Measurements from ENCODE around the gene KLHL35. TPM values are rescaled to one million over a fixed set of nuclear protein-coding genes. Genes with fewer than 3 reads are reported as not detected.

KLHL35 gene
- total and polyA plus RNA-seq, 4 donors = 0.07 to 0.42 (median 0.15) TPM; not detected in 1

DNA sequence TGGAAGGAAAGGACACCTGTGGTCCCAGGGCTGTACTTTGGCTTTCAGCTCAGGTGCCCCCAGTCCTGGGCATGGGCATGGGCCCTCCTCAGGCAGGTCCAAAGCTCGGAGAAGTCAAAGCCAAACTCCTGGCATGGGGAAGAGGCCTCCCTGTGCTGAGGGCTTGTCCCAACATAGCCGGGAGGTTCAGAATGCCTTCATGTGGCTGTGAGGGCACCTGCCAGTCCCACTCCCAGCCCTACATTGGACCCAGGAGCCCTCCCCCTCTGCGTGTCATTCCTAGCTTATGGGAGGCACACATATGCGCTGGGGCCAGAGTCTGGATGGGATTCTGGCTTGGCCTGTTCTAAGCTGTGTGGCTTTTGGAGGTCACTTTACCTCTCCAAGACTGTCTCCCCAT lies 1.0 kb upstream of the KLHL35 start:
- H3K9me3 ChIP-seq (ENCODE audit: control insufficient read depth in 4 of 4, low read length in 3 of 4) = peaks cover 0 to 5% (median 1%) of the 10 kb centered on the region in 4 donors
- DNase-seq (ENCODE audit: low spot score) = no peak
- H3K4me1 ChIP-seq (ENCODE audit: control insufficient read depth in 4 of 4, insufficient read depth in 4 of 4, low read length in 3 of 4) = peaks cover 3 to 15% (median 6%) of the 10 kb centered on the region in 4 donors
- no peaks in the 10 kb centered on the region for H3K36me3 ChIP-seq (ENCODE audit: control insufficient read depth in 4 of 4, insufficient read depth in 3 of 4, low read depth in 1 of 4, low read length in 3 of 4)
- no peak overlapping the region for H3K27ac ChIP-seq (ENCODE audit: low read depth in 1 of 2, low read length in 2 of 2)
- TF ChIP-seq JUND (IDR thresholded peaks at IDR 0.05) = no peak
- TF ChIP-seq, protein P1, sequence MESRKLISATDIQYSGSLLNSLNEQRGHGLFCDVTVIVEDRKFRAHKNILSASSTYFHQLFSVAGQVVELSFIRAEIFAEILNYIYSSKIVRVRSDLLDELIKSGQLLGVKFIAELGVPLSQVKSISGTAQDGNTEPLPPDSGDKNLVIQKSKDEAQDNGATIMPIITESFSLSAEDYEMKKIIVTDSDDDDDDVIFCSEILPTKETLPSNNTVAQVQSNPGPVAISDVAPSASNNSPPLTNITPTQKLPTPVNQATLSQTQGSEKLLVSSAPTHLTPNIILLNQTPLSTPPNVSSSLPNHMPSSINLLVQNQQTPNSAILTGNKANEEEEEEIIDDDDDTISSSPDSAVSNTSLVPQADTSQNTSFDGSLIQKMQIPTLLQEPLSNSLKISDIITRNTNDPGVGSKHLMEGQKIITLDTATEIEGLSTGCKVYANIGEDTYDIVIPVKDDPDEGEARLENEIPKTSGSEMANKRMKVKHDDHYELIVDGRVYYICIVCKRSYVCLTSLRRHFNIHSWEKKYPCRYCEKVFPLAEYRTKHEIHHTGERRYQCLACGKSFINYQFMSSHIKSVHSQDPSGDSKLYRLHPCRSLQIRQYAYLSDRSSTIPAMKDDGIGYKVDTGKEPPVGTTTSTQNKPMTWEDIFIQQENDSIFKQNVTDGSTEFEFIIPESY (IDR thresholded peaks at IDR 0.05) = no peak
- no peak for TF ChIP-seq REST (IDR thresholded peaks at IDR 0.05)
- H3K9ac ChIP-seq (ENCODE audit: low read depth in 1 of 2, low read length in 2 of 2) = no peak overlapping the region
- peaks cover 0 to 9% (median 4%) of the 10 kb centered on the region in 4 donors for H3K27me3 ChIP-seq (ENCODE audit: control insufficient read depth in 4 of 4, insufficient read depth in 4 of 4, low read length in 3 of 4)
- WGBS = 99% methylated on average over 4 of the region's 4 CpGs
- no peak overlapping the region for H3K4me3 ChIP-seq (ENCODE audit: low read depth in 1 of 3, low read length in 3 of 3)

DNA sequence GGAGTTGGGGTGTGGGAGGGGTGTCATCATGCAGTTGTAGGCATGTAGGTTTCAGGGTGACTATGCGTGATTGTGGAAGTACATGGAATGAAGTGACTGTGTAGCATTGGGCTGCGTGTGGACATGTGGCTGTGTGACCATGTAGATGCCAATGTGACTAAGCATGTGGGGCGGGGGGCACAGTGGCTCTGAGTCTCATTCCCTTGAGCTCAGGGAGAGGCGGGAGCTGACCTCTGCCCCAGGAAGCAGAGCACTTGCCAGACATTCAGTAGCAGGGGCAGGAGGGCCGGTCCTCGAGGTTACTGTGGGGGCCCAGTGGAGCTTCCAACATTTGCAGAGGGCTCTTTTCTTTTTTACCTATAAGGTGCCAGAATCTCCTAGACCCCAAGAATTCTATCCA lies 440 bp upstream of the KLHL35 start:
- DNase-seq (ENCODE audit: low spot score) = no peak
- no peak overlapping the region for H3K27ac ChIP-seq (ENCODE audit: low read depth in 1 of 2, low read length in 2 of 2)
- H3K4me1 ChIP-seq (ENCODE audit: control insufficient read depth in 4 of 4, insufficient read depth in 4 of 4, low read length in 3 of 4) = peaks cover 3 to 16% (median 6%) of the 10 kb centered on the region in 4 donors
- H3K9ac ChIP-seq (ENCODE audit: low read depth in 1 of 2, low read length in 2 of 2) = no peak overlapping the region
- 81% methylated on average over 6 of the region's 6 CpGs for WGBS
- peaks cover 0 to 5% (median 1%) of the 10 kb centered on the region in 4 donors for H3K9me3 ChIP-seq (ENCODE audit: control insufficient read depth in 4 of 4, low read length in 3 of 4)
- no peak overlapping the region for H3K4me3 ChIP-seq (ENCODE audit: low read depth in 1 of 3, low read length in 3 of 3)
- TF ChIP-seq FOXA1 (IDR thresholded peaks at IDR 0.05) (no peak), RAD21 (IDR thresholded peaks at IDR 0.05) (no peak), TAF1 (conservative IDR thresholded peaks at IDR 0.05) (no peak), GABPA (IDR thresholded peaks at IDR 0.05 in 1 of 2, conservative IDR thresholded peaks at IDR 0.05 in 1 of 2) (no peak), JUND (IDR thresholded peaks at IDR 0.05) (no peak), HNF4G (IDR thresholded peaks at IDR 0.05) (no peak), YY1 (IDR thresholded peaks at IDR 0.05) (no peak), RXRA (IDR thresholded peaks at IDR 0.05) (no peak), REST (IDR thresholded peaks at IDR 0.05) (no peak), FOXA2 (IDR thresholded peaks at IDR 0.05) (no peak), MAX (IDR thresholded peaks at IDR 0.05) (no peak), SP1 (IDR thresholded peaks at IDR 0.05) (no peak), EGR1 (IDR thresholded peaks at IDR 0.05; ENCODE audit: low read depth in 2 of 2) (no peak)
- TF ChIP-seq, protein P2, sequence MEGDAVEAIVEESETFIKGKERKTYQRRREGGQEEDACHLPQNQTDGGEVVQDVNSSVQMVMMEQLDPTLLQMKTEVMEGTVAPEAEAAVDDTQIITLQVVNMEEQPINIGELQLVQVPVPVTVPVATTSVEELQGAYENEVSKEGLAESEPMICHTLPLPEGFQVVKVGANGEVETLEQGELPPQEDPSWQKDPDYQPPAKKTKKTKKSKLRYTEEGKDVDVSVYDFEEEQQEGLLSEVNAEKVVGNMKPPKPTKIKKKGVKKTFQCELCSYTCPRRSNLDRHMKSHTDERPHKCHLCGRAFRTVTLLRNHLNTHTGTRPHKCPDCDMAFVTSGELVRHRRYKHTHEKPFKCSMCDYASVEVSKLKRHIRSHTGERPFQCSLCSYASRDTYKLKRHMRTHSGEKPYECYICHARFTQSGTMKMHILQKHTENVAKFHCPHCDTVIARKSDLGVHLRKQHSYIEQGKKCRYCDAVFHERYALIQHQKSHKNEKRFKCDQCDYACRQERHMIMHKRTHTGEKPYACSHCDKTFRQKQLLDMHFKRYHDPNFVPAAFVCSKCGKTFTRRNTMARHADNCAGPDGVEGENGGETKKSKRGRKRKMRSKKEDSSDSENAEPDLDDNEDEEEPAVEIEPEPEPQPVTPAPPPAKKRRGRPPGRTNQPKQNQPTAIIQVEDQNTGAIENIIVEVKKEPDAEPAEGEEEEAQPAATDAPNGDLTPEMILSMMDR (IDR thresholded peaks at IDR 0.05; ENCODE audit: low read depth, low read length, missing input control) = no peak
- TF ChIP-seq, protein P1 (IDR thresholded peaks at IDR 0.05) = no peak
- peaks cover 0 to 11% (median 5%) of the 10 kb centered on the region in 4 donors for H3K27me3 ChIP-seq (ENCODE audit: control insufficient read depth in 4 of 4, insufficient read depth in 4 of 4, low read length in 3 of 4)
- H3K36me3 ChIP-seq (ENCODE audit: control insufficient read depth in 4 of 4, insufficient read depth in 3 of 4, low read depth in 1 of 4, low read length in 3 of 4) = no peaks in the 10 kb centered on the region

All from liver (tissue), 9 donors.